ENCODE data around the gene KCNK1. TPM values are rescaled to one million over a fixed set of nuclear protein-coding genes. Genes with fewer than 3 reads are reported as not detected.

KCNK1 gene
- total and polyA plus RNA-seq, 2 of the 4 experiments (the other 2 are of a cell fraction): 0.90 to 1.6 TPM

- Histone ChIP-seq H3K9me1 (ENCODE audit: insufficient read depth, low read length) (no peaks in the 10 kb centered on the region), H2BK20ac (ENCODE audit: low read depth, low read length) (no peak overlapping the region), H4K91ac (ENCODE audit: insufficient read depth, low read depth, low read length) (no peak overlapping the region), H3K9ac (ENCODE audit: low read depth, low read length) (no peak overlapping the region), H3K14ac (replicated peaks; ENCODE audit: low read depth, low read length) (no peak overlapping the region), H3K79me1 (ENCODE audit: low read depth in 1 of 2, low read length in 2 of 2) (no peaks in the 10 kb centered on the region), H2AK5ac (ENCODE audit: low read depth, low read length) (no peak overlapping the region), H4K20me1 (ENCODE audit: insufficient read depth, low read length) (no peaks in the 10 kb centered on the region), H2BK15ac (ENCODE audit: low read depth, low read length) (no peak overlapping the region), H3K4me3 (ENCODE audit: insufficient read depth, low read depth, low read length) (no peak overlapping the region), H3K9me3 (ENCODE audit: control insufficient read depth, insufficient read depth, low read length) (peaks cover 4% of the 10 kb centered on the region; the same call in 1 of the 2 replicates), H2BK5ac (ENCODE audit: low read depth, low read length, poor library complexity, severe bottlenecking) (no peak overlapping the region), H4K5ac (ENCODE audit: low read depth, low read length) (no peak overlapping the region), H2AFZ (replicated peaks; ENCODE audit: low read length, poor library complexity) (no peak overlapping the region), H3K4me2 (ENCODE audit: low read depth, low read length) (no peak overlapping the region), H3K27ac (ENCODE audit: insufficient read depth, low read length) (no peak overlapping the region), H2AK9ac (replicated peaks; ENCODE audit: low read depth, low read length, poor library complexity) (no peak overlapping the region), H3K56ac (ENCODE audit: extremely low read depth, insufficient read depth, low read length) (no peak overlapping the region), H3K4ac (ENCODE audit: low read depth, low read length) (no peak overlapping the region), H3K27me3 (ENCODE audit: control insufficient read depth, insufficient read depth, low read length) (no peaks in the 10 kb centered on the region; the same call in 1 of the 2 replicates), H4K8ac (ENCODE audit: low read depth in 2 of 2, low read length in 2 of 2) (no peak overlapping the region), H2BK120ac (ENCODE audit: low read depth, low read length) (no peak overlapping the region), H3K23ac (ENCODE audit: low read depth, low read length) (no peak overlapping the region), H3K36me3 (ENCODE audit: control insufficient read depth, insufficient read depth, low read length) (no peaks in the 10 kb centered on the region), H3K4me1 (ENCODE audit: control insufficient read depth, insufficient read depth, low read length) (no peaks in the 10 kb centered on the region), H3K18ac (ENCODE audit: low read depth, low read length) (no peak overlapping the region)
- no peak for TF ChIP-seq MXI1 (IDR thresholded peaks at IDR 0.05; ENCODE audit: borderline replicate concordance, low read depth, low read length)
- TF ChIP-seq FOS (IDR thresholded peaks at IDR 0.05; ENCODE audit: low read depth, low read length): no peak
- TF ChIP-seq CTCF (conservative IDR thresholded peaks at IDR 0.05; ENCODE audit: low read depth, low read length): no peak
- TF ChIP-seq SMC3 (IDR thresholded peaks at IDR 0.05; ENCODE audit: low read depth, low read length): no peak
- TF ChIP-seq RCOR1 (IDR thresholded peaks at IDR 0.05; ENCODE audit: insufficient replicate concordance, low read length): no peak
- TF ChIP-seq NFE2L2 (IDR thresholded peaks at IDR 0.05; ENCODE audit: low read depth, low read length): no peak
- in situ Hi-C loops (cut with MboI; ENCODE audit: low sequenced_read_pairs): no loop called here
- WGBS, 2 experiments (ENCODE audit: extremely low coverage in 2 of 2, insufficient read length in 1 of 2): no CpG with 5 or more reads among the region's 8 CpGs
- no TSS peak for BruUV-seq (replicated peaks)
- dilution Hi-C loops (cut with HindIII; ENCODE audit: low sequenced_read_pairs, unreplicated experiment): no loop called here
- ATAC-seq (ENCODE audit: low read depth) (no peak), DNase-seq (no peak)
- ChIA-PET POLR2A (ENCODE audit: unreplicated experiment) (no interaction called here), CTCF (no interaction called here)
- intact Hi-C loops (cut with micrococcal nuclease): no loop called here
These were observed 6.4 kb upstream of the KCNK1 start for GRCh38 chr1:233607252-233608119.

Measured in IMR-90 (cell line).